Ovary (tissue), 3 donors: ENCODE data around the gene LMTK2.

Experiments used
- EP300 ChIP-seq: sonication (generic); formaldehyde crosslinking; IDR thresholded peaks from one replicate; pipeline ENCODE4 v1.6.1; 2017; ENCODE audit warnings: antibody characterized with exemption
- POLR2A ChIP-seq: fragments of 450-650 bp; IDR thresholded peaks from one replicate; pipeline ENCODE4 v1.6.1; 2017; ENCODE audit warnings: antibody characterized with exemption, mild to moderate bottlenecking, moderate library complexity
- TF ChIP-seq, protein P1 (sequence below), 3 donors: fragments of 450-650 bp in 2 of 3; fragments of 200-600 bp in 1 of 3; IDR thresholded peaks; one replicate each; pipeline versions ENCODE4 v1.5.1 to v1.8.0; 2016 to 2022; ENCODE audit warnings: antibody characterized with exemption in 3 of 3, mild to moderate bottlenecking in 1 of 3
- donor health status: DM: no; HTN: no; CAD: no.

DNA sequence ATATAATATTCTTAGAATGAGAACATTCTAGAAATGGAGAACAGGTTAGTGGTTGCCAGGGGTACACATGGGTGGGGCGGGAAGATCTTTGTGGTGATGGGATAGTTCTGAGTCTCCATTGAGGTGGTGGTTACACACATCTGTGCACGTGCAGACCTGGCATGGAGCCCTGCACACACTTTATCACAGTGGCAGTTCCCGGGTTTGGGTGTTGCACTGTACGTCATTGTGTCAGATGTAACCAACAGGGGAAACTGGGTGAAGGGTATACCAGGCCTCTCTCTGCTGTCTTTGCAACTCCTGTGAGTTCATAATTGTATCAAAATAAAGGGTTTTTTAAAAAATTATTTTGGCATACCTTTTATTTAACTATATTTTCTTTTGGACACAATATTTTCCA is 51.1 kb downstream of the LMTK2 start:
- TF ChIP-seq POLR2A = no peak
- TF ChIP-seq, protein P1, sequence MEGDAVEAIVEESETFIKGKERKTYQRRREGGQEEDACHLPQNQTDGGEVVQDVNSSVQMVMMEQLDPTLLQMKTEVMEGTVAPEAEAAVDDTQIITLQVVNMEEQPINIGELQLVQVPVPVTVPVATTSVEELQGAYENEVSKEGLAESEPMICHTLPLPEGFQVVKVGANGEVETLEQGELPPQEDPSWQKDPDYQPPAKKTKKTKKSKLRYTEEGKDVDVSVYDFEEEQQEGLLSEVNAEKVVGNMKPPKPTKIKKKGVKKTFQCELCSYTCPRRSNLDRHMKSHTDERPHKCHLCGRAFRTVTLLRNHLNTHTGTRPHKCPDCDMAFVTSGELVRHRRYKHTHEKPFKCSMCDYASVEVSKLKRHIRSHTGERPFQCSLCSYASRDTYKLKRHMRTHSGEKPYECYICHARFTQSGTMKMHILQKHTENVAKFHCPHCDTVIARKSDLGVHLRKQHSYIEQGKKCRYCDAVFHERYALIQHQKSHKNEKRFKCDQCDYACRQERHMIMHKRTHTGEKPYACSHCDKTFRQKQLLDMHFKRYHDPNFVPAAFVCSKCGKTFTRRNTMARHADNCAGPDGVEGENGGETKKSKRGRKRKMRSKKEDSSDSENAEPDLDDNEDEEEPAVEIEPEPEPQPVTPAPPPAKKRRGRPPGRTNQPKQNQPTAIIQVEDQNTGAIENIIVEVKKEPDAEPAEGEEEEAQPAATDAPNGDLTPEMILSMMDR (IDR thresholded peaks at IDR 0.05) = no peak
- TF ChIP-seq EP300 = no peak
